Retinal pigment epithelial cell (primary cell): Measurements from ENCODE around the gene TMEM51.

Experiments
- DNase-seq: peaks from one replicate; pipeline ENCODE4 v3.0.0-alpha.2; 2010; ENCODE audit warnings: low read depth
- H3K4me3 ChIP-seq: 2 replicates; pipeline ENCODE4 v1.5.1; 2011; ENCODE audit warnings: mild to moderate bottlenecking, low read length, control low read depth, moderate library complexity
- CTCF ChIP-seq: conservative IDR thresholded peaks from 2 replicates; pipeline ENCODE4 v1.5.1; 2011; ENCODE audit warnings: low read depth, low read length, control low read depth, inconsistent platforms

Gene TMEM51

GRCh38 chr1:15262003-15262377, 108.4 kb downstream of the TMEM51 start:
- no peak overlapping the region for H3K4me3 ChIP-seq
- DNase-seq: no peak
- no peak for TF ChIP-seq CTCF

GRCh38 chr1:15262706-15263105, 109.2 kb downstream of the TMEM51 start:
- no peak overlapping the region for H3K4me3 ChIP-seq
- DNase-seq: no peak
- no peak for TF ChIP-seq CTCF

GRCh38 chr1:15264769-15265168, 111.2 kb downstream of the TMEM51 start:
- H3K4me3 ChIP-seq: no peak overlapping the region
- no peak for DNase-seq
- TF ChIP-seq CTCF: no peak
